Activated CD4-positive, CD25-positive, alpha-beta regulatory T cell treated with anti-CD3 and anti-CD28 coated beads, Interleukin-2, amount 50 U/mL, for 72 hours (primary cell): Measurements from ENCODE around the gene SLC17A9.
"Not testable (repeated sequence)": the region's sequence is repeated elsewhere in the genome, so short reads cannot be mapped to it uniquely, and the experiment has no call there.

Source experiments
- DNase-seq: peaks from one replicate; pipeline ENCODE4 v3.0.0; 2021

SLC17A9 gene

DNA sequence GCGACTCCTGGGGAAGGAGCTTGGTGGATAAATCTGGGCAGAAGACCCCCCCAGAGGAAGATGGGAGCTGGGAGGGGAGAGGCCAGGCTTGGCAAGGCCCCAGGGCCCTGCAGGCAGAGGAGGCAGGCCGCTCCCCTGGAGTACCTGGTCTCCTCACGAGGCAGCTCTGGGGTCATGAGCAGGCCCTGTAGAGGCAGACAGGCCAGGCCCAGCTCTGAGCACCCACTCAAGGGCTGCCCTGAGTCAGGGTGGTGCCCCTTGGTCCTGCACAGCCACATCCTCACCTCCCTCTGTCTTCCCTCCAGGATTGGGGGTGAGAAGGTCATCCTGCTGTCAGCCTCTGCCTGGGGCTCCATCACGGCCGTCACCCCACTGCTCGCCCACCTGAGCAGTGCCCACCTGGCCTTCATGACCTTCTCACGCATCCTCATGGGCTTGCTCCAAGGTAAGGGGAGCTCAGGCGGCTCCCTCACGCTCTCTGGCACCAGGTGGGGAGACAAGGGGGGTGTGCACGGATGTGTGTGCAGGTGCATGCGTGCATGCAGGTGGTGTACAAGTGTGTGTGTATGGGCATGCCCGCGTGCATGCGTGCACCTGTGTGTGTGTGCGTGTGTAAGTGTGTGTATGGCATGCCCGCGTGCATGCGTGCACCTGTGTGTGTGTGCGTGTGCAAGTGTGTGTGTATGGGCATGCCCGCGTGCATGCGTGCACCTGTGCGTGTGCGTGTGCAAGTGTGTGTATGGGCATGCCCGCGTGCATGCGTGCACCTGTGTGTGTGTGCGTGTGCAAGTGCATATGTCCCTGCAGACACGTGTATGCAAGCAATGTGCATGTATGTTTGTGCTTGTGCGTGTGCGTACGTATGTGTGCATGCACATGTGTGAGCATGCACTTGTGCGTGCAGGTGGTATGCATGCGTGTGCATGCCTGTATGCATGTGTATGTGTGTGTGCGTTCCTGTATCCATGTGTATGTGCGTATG, 4.9 kb downstream of the SLC17A9 start:
- no peak for DNase-seq

DNA sequence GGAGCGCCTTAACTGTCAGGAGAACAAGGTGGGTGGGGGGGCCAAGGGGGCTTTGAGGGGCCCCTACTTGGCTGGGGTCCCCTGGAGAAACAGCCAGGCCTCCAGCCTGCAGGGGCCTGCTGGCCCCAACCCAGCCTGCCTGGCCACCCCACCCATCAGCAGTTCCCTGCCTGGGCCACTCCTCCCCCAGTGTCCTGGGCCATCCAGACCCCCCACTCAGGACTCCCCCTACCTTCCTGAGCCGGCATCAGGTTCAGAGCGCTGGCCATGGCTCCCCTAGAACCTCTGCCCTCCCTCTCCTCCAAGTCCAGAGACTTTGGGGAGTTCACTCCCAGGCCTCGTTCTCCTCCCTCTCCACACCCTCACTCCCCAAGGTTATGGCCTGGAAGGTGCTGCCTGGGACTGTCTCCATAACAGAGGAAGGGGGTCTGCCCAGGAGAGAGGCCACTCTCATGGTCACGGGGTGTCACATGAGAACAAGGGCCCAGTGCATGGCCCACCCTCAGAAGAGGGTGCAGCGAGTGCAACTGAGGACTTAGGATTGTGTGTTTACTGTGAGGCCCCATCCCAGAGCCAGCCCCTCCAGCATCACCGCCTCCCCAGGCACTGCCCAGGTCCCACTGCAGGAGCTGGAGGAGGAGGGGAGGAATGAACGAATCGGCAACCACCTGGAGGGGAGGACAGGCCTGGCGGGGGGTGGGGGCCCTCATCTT, 6.0 kb downstream of the SLC17A9 start:
- DNase-seq = no peak

DNA sequence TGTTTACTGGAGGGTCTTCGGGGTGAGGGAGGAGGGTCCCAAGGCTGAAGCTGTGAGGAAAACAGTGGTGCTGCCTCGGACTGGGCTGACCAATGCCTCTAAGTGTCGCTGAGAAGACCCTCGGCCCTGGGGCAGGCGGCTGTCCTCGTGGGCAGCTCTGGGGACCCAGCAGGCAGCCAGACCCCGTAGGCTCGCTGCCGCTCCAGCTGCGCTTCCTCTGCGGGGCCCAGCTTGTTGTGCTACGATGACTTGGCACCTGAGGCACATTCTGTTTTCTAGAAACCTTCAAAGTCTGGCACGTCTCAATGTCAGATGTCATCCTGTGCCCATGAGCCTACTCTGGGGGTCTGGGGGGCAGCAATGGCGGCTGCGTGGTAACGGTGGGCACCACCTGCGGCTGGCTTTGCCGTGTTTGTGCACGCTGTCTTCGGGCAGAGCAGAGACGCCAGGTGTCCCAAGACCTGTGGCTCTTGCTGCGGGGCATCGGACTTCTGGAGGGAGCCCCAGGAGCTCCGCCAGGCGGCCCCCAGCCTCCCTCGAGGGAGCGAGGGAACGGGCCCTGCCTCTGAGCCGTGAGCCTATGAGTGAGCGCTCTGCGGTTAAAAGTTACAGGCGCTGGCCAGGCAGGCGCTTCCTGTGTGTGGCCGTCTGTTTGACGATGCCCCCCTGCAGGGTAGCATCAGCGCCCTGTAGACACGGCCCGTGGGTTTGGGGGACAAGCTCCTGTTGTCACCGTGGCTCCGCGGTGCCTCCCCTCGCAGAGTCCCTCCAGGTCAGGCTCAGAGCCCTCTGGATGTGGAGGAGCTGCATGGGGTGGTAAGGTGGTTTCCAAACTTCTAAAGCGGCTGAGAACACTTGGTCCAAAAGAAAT, 6.8 kb downstream of the SLC17A9 start:
- DNase-seq = no peak

DNA sequence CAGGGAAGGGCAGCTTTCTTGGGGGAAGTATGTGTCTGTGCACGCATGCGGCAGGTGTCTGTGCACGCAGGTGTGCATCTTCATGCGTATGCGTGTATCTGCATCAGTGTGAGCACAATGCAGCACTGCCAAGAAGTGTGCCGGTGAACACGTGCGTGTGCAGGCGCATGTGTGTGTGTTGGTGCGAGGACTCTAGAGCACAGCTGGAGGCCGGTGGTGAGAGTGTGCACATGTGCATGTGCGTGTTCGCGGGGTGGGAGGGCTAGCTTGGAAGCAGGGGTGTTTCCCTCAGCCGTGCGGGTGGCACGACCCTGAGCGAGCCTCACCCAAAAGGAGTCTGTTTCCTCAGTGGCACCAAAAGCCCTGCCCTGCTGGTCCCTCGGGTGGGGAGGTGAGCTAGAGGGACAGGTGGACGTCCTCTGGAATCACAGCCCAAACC, 7.5 kb downstream of the SLC17A9 start:
- no peak for DNase-seq

DNA sequence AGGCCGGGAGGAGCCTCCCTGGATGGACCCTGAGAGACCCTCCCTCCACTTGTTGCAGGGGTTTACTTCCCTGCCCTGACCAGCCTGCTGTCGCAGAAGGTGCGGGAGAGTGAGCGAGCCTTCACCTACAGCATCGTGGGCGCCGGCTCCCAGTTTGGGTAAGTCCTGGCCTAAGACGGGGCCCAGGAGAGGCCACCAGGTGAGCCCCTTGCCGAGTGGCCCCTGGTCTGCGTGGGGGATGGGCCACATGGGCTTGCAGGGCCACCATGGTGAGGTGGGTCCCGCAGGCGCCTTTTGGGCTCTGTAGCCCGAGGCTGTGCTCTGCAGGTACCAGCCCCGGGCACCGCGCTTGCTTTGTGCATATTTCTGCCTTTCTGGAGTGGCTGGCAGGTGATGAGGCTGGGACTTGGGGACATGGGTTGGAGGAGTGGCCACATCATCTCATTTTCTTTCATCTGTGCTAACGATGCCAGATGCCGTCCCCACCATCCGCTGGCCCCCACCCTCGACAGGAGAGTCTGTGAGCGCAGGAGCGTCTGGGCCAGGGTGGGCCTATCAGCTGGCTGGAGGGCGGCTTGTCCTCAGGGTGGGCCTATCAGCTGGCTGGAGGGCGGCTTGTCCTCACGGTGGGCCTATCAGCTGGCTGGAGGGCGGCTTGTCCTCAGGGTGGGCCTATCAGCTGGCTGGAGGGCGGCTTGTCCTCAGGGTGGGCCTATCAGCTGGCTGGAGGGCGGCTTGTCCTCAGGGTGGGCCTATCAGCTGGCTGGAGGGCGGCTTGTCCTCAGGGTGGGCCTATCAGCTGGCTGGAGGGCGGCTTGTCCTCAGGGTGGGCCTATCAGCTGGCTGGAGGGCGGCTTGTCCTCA, 8.2 kb downstream of the SLC17A9 start:
- not testable (repeated sequence) for DNase-seq

DNA sequence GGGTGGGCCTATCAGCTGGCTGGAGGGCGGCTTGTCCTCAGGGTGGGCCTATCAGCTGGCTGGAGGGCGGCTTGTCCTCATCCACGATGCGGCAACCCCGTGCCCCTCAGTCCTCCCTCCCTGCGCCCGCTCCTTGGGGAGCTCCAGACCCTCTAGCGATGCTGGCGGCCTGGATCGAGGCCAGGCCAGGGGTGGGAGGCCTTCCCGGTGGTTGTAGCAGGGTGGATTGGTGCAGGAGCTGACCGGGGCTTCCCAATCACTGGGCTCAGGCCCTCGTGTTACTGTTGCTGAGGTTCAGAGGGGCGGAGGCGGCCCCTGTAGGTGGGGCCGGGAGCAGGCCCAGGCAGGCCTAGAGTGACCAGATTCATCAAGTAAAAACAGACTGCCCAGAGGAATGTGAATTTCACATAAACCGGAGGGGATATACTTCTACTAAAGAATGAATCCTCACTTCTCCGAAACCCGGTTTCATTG, 8.8 kb downstream of the SLC17A9 start:
- DNase-seq = no peak

DNA sequence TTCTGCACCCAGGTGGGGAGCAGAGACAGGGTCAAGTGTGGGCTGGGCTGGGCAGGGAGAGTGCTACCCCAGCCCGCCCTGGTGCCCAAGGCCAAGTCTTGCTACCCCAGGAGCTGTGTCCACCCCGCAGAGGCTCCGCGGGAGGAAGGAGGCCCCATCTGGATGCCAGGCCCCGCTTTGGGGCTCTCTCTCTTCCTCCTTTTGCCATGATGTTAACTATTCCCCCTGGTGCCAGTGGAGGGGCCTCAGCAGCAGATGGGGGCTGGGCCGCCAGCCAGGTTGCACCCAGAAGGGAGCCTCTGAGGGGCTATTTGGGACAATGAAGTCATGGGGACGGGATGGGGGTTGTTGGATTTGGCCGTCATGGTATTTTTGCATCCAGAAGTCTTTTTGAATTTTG, 9.3 kb downstream of the SLC17A9 start:
- DNase-seq = no peak

DNA sequence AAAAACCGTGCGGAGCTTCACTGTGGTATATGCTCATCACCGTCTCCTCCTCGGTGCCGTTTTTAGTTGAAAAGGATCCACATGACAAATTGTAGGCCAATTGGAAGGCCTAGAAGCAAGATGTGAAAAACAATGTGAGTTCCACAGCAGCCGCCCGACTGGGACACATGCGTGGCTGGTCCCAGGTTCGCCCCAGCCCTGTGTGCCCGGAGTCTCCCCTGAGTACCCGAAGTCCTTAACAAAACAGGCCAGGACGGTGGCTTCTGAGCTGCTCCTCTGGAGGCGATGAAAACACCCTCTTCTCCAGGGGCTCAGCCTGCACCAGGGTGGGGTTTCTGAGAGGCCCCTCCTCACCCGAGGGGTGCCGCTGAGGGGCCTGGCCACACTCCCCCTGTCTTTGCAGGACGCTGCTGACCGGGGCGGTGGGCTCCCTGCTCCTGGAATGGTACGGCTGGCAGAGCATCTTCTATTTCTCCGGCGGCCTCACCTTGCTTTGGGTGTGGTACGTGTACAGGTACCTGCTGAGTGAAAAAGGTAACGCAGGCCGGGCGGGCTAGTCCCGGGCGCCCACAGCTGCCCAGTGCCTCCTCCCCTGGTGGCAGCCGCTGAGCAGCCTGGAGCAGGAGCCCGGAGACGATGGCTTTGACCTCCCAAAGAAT, 9.8 kb downstream of the SLC17A9 start:
- DNase-seq = no peak

DNA sequence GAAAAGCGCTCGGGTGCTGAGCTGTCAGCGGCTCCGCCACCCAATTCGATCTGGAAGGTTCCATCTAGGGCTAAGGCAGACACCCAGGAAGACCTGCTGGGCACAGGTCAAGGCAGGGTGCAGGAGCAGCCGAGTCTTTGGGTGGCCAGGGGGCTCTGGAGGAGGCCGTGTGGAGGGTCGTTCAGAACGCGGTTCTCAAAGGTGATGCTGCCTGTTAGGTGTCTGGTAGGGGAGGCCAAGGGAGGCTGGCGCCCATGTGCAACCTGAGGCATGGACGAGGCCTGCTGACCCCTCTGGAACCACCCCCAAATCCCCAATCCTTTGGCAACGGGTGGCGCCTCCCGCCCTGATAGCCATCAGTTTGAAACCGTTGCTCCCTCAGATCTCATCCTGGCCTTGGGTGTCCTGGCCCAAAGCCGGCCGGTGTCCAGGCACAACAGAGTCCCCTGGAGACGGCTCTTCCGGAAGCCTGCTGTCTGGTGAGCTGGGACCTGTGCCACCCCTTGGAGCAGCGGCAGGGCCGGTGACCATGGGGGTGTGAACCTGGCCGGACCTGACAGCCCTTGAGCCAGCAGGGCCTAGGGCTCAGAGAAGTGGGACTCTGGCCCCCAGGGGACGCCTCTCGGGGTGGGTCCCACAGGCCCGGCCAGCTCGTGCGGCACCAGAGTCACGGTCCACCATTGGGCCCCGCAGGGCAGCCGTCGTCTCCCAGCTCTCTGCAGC, 10.5 kb downstream of the SLC17A9 start:
- DNase-seq = no peak

DNA sequence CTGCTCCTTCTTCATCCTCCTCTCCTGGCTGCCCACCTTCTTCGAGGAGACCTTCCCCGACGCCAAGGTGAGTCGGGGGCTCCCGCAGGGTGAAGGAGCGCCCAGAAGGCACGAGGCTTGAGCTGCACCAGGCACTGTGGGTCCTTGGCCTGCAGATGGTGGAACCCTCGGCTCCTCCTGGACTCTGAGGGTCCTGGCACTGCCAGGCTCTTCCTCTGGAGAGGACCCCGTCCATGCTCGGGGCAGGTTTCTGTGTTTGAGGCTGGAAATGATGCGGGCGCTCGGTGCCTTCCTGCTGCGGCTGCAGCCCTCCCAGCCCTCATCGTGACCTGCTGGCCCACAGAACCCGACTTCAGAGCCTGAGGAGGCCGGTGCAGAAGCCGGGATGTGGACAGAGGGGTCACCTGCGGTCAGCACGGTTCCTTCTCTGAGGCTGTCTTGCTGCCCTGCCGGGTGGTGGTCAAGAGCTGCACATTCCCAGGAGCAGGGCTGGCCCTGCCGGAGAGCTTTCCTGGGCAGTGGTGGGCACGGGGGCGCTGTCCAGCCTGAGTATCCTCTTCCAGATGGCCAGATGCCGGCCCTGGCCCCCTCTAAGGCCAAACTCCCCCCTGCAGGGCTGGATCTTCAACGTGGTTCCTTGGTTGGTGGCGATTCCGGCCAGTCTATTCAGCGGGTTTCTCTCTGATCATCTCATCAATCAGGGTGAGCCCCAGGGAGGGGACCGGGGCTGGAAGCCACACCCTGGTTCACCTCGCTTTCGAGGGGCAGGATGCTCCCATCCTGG, 11.3 kb downstream of the SLC17A9 start:
- DNase-seq = no peak

DNA sequence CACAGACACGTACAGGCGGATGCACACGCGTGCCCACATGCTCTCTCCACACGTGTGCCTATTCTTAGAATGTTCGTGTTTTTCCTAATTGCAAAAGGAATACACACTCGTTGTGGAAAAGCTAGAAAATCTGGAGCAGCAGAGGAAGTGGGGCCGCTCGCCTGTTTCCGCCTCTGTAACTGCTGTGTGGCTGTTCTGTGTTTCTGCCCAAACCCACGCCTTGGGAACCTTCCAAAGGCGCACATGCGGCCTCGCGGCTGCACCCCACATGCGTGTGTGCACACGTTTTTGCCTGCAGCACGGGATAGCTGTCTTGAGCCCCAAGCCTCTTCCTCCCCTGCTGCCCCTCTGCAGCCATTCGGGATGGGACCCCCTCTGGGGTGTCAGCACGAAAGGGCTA, 12.2 kb downstream of the SLC17A9 start:
- no peak for DNase-seq

DNA sequence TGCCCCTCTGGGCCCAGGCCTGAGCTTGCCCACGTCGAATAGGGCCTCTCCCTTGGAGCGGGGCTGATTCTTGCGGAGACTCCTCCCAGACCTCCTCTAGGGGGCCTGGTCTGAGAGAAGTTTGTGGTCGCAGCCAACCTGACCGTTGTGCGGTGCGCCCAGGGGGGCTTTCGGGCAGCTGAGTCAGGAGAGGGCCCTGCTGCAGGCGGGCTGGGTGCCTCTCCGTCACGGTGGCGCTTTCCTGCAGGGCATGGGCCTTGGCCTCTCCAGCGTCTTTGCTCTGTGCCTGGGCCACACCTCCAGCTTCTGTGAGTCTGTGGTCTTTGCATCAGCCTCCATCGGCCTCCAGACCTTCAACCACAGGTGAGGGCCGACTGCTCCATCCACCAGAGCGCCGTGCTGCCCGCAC, 12.9 kb downstream of the SLC17A9 start:
- no peak for DNase-seq

DNA sequence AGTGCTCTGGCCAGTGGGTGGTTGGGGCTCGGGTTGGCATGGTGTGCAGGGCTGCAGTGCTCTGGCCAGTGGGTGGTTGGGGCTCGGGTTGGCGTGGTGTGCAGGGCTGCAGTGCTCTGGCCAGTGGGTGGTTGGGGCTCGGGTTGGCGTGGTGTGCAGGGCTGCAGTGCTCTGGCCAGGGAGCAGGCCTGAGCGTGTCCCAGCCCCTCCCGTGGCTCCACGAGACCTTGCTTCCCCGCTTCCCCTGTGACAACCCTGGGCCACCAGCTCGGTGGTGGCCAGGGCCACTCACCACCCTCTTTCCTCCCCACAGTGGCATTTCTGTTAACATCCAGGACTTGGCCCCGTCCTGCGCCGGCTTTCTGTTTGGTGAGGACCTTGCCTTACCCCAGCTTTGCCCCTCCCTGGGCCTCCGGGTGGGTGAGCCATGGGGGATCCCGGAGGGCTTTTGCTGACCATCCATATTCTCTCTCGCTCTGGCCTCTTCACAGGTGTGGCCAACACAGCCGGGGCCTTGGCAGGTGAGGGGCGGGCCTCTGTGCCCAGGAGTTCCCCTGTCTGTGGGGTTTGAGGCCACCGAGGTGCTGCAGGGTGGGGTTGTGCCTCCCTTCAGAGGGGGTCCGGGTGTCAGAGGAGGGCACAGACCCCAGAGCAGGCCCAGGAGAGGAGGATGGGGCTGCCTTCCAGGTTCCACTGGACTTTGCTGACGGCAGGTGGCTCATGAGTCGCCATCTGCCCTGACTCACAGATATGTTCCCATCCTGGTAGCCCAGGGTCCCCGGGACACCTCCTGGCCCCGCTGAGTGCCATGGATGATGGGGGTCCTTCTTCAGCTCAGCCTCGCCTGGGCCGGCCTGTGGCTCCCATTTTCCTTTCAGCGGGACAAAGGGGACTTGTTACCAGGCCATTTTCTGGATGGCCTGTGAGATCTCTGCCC, 14.0 kb downstream of the SLC17A9 start:
- no peak for DNase-seq

DNA sequence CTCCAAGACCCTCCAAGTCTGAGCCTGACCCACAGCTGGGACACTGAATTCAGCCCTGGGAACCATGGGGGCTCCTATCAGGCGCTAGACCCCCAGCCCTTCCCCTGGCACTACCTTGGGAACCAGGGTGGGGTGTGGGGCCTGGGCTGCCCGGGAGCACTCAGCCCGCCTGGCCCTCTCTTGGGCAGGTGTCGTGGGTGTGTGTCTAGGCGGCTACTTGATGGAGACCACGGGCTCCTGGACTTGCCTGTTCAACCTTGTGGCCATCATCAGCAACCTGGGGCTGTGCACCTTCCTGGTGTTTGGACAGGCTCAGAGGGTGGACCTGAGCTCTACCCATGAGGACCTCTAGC, 14.6 kb downstream of the SLC17A9 start:
- no peak for DNase-seq

DNA sequence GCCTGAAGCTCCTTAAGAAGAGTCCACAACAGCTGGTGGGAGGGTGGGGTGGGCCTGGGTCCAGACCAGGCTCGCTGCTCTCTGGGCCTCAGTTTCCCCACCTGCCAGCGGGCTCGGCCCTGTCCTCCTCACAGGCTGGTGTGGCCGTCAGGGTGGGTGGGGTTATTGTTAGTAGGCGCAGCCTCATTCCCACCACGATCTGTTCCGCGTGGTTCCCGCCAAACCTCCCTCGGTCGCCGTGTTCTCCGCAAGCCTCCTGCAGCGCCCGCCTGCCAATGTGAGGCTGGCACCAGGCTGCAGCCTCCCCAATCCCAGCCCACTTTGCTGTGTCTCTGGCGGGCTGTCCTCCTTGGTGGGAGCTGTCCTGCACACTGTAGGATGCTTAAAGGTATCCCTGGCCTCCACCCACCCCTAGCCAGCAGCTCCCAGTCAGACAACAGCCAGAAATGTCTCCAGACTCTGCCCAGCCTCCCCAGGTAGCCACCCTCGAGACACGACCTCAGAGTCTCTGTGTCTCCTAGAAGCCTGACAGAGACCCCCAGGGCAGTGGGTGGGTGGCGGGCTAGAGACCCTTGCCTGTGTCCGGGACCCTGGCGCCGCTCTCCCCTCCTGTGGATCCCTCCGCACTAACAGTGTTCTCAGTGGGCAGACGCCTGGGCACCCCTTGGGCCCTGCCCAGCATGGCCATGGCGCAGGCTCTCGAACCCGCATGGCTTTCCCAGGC, 15.3 kb downstream of the SLC17A9 start:
- no peak for DNase-seq

DNA sequence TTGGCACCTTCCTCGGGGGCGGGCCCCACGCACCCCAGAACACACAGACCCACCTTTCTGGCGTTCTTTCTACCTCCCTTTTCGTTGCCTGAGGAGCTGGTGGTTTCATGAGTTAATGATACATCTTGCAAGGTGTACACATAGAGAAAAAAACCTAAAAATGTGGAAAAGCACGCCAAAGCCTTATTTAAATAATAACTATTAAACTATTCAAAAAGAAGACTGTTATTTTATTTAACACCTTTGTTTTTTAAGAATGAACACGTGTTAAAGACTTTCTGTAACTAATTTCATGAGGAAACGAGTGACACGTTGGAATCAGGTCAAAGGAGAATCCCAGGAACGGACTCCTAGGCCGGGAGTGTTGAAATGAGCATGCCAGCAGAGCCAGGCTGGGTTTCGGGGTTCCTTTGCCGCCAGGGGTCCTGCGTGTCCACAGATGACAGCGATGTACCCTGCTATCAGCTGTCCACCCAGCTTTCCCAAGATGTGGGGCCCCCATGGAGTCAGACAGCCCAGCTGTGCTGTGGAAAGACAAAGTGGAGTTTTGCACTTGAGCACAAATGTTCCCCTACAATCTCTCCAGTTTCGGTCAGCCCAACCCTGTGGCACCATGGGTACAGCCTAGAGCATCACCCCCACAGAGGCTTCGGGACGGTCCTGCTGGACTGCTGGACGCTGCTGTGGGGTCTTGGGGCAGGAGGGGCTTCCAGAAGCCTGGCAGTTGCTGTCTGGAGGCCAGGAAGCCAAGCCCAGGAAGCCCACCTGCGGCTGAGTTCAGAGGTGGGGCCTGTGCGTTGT, 16.1 kb downstream of the SLC17A9 start:
- DNase-seq = no peak

DNA sequence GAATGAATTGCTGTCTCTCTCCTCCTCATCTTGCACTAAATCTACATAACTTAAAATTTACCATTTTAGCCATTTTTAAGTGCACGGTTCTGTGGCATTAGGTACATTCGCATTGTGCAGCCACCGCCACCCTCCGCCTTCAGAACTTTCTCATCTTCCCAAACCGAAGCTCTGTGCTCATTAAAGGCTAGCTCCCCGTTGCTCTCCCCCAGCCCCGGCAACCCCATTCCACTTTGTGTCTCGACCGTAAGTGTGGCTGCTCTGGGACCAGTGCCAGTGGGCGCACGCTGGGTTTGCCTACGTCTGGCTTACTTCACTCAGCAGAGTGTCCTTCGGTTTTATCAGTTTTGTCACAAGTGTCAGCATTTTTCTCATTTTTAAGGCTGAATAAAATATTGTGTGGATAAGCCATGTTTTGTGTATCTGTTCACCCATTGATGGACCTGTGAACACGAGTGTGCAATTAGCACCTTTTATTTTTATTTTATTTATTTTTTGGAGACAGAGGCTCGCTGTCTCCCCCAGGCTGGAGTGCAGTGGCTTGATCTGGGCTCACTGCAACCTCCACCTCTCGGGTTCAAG, 16.8 kb downstream of the SLC17A9 start:
- no peak for DNase-seq
